GM19240 (cell line): Measurements from ENCODE around the gene FHOD3.

Experiments used
- DNase-seq: peaks from one replicate; pipeline ENCODE4 v3.0.0; 2011; ENCODE audit warnings: low spot score; ENCODE audit not compliant: insufficient read length

FHOD3 gene

DNA sequence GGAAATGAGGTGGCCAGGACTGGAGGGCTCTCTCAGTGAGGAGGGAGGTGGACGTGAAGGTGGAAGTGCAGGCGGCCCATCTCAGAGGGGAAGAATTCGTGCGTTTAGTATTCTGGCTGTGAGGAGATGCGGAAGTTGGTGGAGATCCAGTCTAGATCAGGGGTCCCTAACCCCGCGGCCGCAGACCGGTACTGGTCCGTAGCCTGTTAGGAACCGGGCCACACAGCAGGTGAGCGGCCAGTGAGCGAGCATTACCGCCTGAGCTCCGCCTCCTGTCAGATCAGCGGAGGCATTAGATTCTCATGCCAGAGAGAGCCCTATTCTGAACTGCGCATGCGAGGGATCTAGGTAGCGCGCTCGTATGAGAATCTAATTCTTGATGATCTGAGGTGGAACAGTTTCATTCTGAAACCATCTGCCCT lies 1.6 kb upstream of the FHOD3 start:
- no peak for DNase-seq

- DNase-seq: no peak
Observed at GRCh38 chr18:36296650-36297416, 680 bp upstream of the FHOD3 start.

DNA sequence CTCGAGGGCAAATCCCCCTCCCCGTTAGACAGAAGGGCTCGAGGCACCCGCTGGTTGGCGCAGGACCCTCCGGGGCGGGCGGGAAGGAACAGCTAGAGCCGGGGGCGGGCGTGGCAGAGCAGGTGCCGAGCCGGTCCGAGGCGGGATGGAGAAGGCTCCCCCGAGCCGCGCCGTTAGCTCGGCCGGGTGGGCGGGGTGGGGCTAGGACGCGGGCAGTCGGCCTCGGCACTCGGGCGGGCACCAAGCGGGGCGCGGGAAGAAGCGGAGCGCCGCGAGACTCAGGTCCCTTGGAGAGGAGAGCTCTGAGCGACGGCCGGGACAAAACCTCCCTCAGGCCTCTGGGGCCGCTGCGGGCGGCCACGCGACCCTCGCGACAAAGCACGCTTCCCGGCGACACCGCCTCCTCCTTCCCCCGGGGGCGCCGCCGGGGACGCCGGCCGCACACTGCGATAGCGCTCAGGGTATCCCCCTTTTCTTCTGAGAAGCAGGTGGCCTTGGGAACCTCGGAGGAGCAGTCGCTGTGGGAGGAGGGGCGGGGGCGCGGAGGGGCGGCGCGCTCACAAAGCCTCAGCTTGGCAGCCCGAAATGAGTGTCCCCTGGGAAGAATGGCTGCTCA lies 721 bp downstream of the FHOD3 start:
- DNase-seq: no peak

- DNase-seq: no peak
Observed at GRCh38 chr18:36299015-36299414, 1.5 kb downstream of the FHOD3 start.

DNA sequence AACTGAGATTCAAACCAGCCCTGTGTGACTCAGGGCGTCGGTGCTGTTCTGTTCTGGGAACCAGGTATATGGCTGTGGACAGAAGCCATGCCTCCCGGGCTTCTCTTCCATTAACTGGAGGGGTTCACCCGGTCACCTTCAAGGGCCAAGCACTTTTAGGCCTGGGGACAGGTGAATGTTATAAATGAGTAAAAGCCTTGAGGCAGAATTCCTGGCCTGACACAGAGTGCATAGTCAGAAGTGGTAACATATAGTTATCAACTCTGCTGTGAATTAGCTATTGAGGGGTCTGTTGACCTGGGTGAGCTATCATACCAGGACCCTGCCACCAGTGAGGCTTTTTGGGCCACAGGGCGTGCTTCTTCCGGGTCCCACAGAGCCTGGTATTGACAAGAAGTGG lies 2.7 kb downstream of the FHOD3 start:
- no peak for DNase-seq

DNA sequence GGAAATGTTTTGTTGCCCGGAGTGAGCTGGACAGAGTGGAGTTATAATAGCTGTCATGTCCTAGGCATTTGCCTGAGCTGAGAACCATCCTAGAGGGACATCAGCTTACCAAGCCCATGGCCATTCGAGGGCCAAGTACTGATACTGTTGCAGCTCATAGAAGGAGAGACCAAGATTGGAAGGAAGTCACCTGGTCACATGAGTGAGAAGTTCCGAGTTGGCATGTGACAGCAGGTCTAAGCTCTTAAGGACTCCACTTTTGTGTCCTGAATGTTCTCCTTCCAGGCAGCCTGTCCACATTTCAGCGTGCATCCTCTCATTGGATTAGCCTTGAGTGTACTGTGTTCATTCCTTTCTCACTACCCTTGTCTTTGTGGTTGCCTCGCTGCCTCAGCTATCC lies 4.4 kb downstream of the FHOD3 start:
- DNase-seq: no peak

DNA sequence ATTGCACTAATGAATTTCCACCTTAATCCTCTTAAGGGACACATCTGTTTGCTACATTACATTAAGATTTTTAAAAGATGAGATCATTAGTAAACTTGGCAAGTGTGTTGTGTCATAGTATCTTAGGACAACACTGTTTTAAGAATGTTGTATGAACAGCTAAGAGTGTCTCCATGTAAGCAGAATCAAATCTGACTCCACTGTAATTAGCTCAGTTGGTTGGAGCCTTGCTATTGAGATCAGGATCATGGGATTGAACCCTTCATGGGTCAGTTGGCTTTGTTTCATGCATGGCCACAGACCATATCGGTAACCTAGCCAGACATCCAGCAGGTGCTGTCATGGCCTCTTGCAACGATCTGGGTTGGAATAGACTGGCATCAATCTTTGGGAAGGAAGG lies 5.2 kb downstream of the FHOD3 start:
- no peak for DNase-seq

GRCh38 chr18:36303211-36303844 lies 5.8 kb downstream of the FHOD3 start:
- no peak for DNase-seq

DNA sequence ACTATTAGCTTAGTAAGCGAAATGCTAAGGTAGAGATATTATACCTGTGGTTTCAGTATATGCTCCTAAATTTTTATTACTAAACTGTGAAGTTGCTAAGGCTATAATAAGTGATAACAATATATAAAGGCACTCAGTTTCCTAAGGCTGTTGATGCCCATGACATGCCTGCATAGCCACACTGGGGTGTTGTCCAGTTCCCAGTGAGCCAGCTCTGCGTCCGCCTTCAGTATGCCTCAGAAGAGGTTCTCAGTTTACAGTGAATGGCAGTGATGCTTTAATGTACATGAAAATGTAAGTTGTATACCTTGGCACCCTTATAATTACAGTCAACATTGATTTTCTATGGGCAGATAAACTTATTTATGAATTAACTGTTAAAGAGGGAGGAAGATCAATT lies 7.2 kb downstream of the FHOD3 start:
- no peak for DNase-seq

GRCh38 chr18:36305375-36305774 lies 7.9 kb downstream of the FHOD3 start:
- DNase-seq: no peak

GRCh38 chr18:36307513-36307912 lies 10.0 kb downstream of the FHOD3 start:
- DNase-seq: no peak

- DNase-seq: no peak
Observed at GRCh38 chr18:36308711-36309435, 11.4 kb downstream of the FHOD3 start.

GRCh38 chr18:36309436-36310391 lies 12.2 kb downstream of the FHOD3 start:
- DNase-seq: no peak

DNA sequence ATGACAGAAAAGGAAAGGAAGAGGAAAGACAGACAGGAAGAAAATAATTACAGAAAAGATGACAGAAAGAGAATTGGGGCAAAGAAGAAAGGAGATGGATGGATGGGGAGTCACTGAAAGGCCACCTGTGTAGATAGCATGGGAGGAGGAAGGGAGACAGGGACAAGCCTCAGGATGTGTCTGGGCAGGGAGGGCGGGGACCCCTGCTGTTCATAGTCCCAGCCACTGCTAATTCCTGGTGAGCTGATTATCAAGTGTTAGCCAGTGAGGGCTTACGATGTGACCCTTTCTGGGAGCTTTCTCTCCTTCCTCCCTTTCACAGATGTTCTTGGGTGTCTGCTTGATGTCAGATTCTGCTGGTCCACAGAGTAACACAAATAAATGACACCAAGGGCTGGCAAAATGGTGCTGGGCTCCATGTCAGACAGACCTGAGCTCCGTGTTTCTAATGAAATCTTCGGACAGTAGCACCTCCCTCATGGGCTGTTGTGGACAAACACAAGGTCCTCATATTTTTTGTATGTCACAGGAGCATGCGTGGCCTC lies 13.6 kb downstream of the FHOD3 start:
- no peak for DNase-seq

DNA sequence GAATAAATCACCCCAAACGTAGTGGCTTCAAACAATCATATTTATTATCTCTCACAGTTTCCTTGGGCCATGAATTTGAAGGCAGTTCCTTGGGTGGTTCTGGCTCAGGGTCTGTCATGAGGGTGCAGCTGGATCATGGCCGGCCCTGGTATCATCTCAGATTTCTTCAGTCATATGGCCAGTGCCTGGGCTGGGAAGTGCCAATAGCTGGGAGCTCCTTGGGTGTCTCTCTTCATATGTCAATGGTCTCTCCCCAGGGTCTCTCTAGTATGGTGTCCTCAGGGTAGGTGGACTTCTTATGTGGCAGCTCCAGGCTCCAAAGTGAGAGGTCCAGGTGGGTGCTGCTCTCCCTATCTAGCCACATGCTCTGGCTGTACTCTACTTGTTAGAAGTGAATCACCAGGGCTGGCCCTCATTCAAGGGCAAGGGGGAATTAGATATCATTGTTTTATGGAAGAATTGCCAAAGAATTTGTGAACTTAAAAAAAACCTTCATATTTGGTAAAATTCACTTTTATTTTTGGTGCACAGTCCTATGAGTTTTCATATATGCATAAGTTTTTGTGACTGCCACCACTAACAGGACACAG lies 15.4 kb downstream of the FHOD3 start:
- no peak for DNase-seq

- DNase-seq: no peak
Observed at GRCh38 chr18:36314098-36314497, 16.6 kb downstream of the FHOD3 start.

DNA sequence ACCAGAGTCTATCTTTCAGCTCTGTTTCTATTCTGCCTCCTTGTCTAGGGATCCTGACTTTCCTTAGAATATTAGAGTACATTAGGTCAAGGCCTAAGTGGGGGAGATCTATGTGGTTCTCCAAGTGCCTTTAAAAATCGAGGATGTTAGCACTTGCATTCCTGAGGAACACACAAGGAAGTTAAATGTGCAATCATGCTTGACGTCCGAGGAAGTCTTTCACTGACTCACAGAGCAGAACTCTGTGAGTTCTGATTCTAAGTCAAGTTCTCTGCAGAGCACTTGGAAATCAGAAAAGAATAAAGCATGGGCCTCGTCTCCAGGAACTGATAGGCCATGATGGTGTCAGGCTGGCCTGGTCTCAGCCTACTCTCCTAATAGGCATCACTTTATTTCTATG lies 17.2 kb downstream of the FHOD3 start:
- no peak for DNase-seq

DNA sequence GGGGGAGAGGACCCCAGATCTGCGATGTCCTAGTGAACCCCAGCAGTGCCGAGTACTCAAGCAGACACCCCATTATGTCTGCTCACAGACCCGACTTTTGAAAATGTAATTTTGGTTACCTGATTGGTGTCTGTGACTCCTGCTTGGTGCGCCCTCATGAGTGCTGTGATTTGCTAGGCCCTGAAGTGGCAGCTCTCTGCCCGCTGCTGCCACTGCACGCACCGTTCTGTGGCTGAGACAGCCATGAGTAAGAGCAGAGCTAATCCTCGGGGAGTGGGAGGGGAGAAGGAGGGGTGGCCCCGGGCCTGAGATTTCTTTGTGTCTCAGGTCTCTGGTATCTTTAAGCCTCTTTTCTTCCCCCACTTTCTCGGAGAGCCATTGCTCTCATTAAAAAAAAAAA lies 18.2 kb downstream of the FHOD3 start:
- DNase-seq: no peak

- no peak for DNase-seq
Observed at GRCh38 chr18:36316246-36316645, 18.7 kb downstream of the FHOD3 start.
